Measurements from ENCODE around the gene DKK1.

DNA sequence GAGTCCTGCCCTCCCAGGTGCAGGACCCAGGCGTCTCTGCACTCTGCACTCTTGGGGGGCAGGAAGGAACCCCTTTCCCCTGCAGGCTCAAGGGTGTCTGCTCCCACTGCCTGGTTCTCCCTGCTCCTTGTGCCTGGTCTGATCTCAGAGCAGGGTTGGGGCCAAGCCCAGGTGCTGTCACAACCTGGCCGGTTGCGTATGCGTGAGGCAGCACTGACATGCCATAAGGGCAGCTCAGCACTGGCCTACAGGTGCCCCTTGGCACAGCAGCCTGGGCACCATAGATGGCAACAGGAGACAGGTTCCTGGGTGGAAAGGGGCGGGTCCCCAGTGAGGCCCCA is 33.2 kb downstream of the DKK1 start:
- no peak for TF ChIP-seq EZH2 (IDR thresholded peaks at IDR 0.05)
- TF ChIP-seq POLR2AphosphoS5 (IDR thresholded peaks at IDR 0.05; ENCODE audit: borderline replicate concordance, low read depth, low read length): no peak
- no peak for TF ChIP-seq FOXP2 (optimal IDR thresholded peaks at IDR 0.05; ENCODE audit: control extremely low read depth, extremely low read length, insufficient read depth)

Measured in SK-N-MC (cell line).